Subcutaneous abdominal adipose tissue (tissue), 5 donors: ENCODE data around the gene MED13L.
A peak's percentile ranks its signal among the peaks of the same experiment; 100 is the strongest.

Experiments
- H3K27ac ChIP-seq: one replicate; pipeline ENCODE4 v1.7.0; 2013; ENCODE audit warnings: low read depth, mild to moderate bottlenecking, inconsistent platforms, low read length, moderate library complexity
- H3K27me3 ChIP-seq, 5 donors: one replicate each; pipeline ENCODE4 v1.7.0; 2013; ENCODE audit warnings: low read length in 5 of 5, inconsistent platforms in 1 of 5; ENCODE audit not compliant: control insufficient read depth in 5 of 5, insufficient read depth in 4 of 5
- H3K36me3 ChIP-seq, 5 donors: one replicate each; pipeline ENCODE4 v1.7.0; 2013; ENCODE audit warnings: low read length in 5 of 5; ENCODE audit not compliant: control insufficient read depth in 5 of 5, insufficient read depth in 5 of 5
- H3K4me1 ChIP-seq, 5 donors: one replicate each; pipeline ENCODE4 v1.7.0; 2013; ENCODE audit warnings: low read length in 5 of 5, mild to moderate bottlenecking in 3 of 5, moderate library complexity in 1 of 5; ENCODE audit not compliant: control insufficient read depth in 5 of 5, insufficient read depth in 5 of 5
- H3K4me3 ChIP-seq, 5 donors: one replicate each; pipeline ENCODE4 v1.7.0; 2013; ENCODE audit warnings: low read length in 5 of 5, low read depth in 1 of 5
- H3K9ac ChIP-seq, 5 donors: one replicate each; pipeline ENCODE4 v1.7.0; 2013; ENCODE audit warnings: low read length in 5 of 5, mild to moderate bottlenecking in 4 of 5, moderate library complexity in 3 of 5
- H3K9me3 ChIP-seq, 5 donors: one replicate each; pipeline ENCODE4 v1.7.0; 2013; ENCODE audit warnings: low read length in 5 of 5; ENCODE audit not compliant: control insufficient read depth in 5 of 5
- donor health status: healthy.
- donor health status: healthy.
- donor health status: healthy.
- donor health status: healthy.
- donor health status: healthy.

MED13L gene

GRCh38 chr12:116131176-116131575 is 146.3 kb downstream of the MED13L start:
- H3K4me3 ChIP-seq: no peak overlapping the region
- H3K27me3 ChIP-seq: no peaks in the 10 kb centered on the region
- H3K4me1 ChIP-seq: peaks cover 6 to 53% (median 43%) of the 10 kb centered on the region in 5 donors
- no peak overlapping the region for H3K9ac ChIP-seq
- H3K9me3 ChIP-seq: no peaks in the 10 kb centered on the region
- H3K36me3 ChIP-seq: no peaks in the 10 kb centered on the region
- no peak overlapping the region for H3K27ac ChIP-seq

GRCh38 chr12:116130431-116130830 is 147.1 kb downstream of the MED13L start:
- Histone ChIP-seq H3K27ac (no peak overlapping the region), H3K27me3 (no peaks in the 10 kb centered on the region), H3K4me1 (peaks cover 6 to 55% (median 47%) of the 10 kb centered on the region in 5 donors), H3K9ac (no peak overlapping the region), H3K4me3 (no peak overlapping the region), H3K9me3 (no peaks in the 10 kb centered on the region), H3K36me3 (no peaks in the 10 kb centered on the region)

- H3K27me3 ChIP-seq: no peaks in the 10 kb centered on the region
- no peak overlapping the region for H3K9ac ChIP-seq
- no peak overlapping the region for H3K4me3 ChIP-seq
- H3K36me3 ChIP-seq: no peaks in the 10 kb centered on the region
- H3K9me3 ChIP-seq: no peaks in the 10 kb centered on the region
- H3K4me1 ChIP-seq: peaks cover 9 to 55% (median 48%) of the 10 kb centered on the region in 5 donors
- H3K27ac ChIP-seq: no peak overlapping the region
Observed at GRCh38 chr12:116128779-116129178, 148.7 kb downstream of the MED13L start.

DNA sequence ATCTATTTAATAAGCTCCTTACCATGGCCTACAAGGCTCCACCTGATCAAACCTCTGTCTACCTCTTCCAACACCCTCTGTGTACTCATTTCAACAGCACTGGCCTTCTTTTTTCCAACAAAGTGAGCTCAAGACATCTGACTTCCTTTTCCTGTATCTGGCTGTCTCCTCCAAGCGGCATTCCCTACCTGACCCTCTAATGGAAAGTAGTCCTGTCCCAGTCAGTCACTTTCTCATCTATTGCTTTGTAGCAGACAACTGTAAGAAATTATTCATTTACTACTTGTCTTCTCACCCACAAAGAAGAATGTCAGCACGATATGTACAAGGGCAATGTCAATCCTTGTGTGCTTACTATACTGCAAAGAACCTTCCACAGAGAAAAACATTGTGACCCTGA is 149.6 kb downstream of the MED13L start:
- H3K4me1 ChIP-seq: peaks cover 9 to 54% (median 49%) of the 10 kb centered on the region in 5 donors
- no peak overlapping the region for H3K4me3 ChIP-seq
- H3K27me3 ChIP-seq: no peaks in the 10 kb centered on the region
- no peaks in the 10 kb centered on the region for H3K36me3 ChIP-seq
- no peak overlapping the region for H3K27ac ChIP-seq
- H3K9me3 ChIP-seq: no peaks in the 10 kb centered on the region
- H3K9ac ChIP-seq: no peak overlapping the region

- Histone ChIP-seq H3K4me1 (peaks cover 13 to 55% (median 53%) of the 10 kb centered on the region in 5 donors), H3K27me3 (no peaks in the 10 kb centered on the region), H3K36me3 (no peaks in the 10 kb centered on the region), H3K9ac (no peak overlapping the region), H3K9me3 (no peaks in the 10 kb centered on the region), H3K4me3 (no peak overlapping the region), H3K27ac (peak overlapping the region; percentile 55)
Observed at GRCh38 chr12:116126610-116127009, 150.9 kb downstream of the MED13L start.

DNA sequence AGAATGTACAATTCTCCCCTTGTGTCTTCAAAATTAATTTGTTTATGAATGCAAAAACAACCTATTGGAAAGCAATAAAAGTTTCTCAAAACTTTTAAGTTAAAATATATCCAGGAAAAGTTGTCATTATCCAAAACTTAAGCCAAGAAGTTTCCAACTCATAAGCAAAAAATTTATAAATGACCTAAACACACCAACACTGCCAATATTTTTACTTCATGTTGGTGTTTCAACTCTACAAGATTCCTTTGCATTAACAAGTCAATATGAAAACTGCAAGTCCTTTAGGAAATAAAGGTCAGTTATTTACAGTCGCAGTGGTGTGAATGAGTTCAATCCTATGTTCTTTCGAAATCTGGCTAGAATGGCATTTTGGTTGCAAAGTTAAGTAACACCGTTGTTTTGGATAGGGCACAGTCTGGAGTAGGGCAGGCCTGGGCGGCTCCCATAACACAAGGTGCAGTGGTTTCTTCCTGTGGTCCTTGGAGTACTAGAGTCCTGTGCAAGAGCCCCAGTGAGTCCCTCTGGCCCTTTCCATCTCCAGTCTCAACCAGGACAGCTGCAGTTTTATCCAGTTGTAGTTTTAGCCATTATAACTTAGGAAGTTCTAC is 151.4 kb downstream of the MED13L start:
- Histone ChIP-seq H3K27ac (peak overlapping the region; percentile 55), H3K4me1 (peaks cover 13 to 59% (median 55%) of the 10 kb centered on the region in 5 donors), H3K27me3 (no peaks in the 10 kb centered on the region), H3K9me3 (no peaks in the 10 kb centered on the region), H3K36me3 (no peaks in the 10 kb centered on the region), H3K9ac (no peak overlapping the region), H3K4me3 (no peak overlapping the region)

DNA sequence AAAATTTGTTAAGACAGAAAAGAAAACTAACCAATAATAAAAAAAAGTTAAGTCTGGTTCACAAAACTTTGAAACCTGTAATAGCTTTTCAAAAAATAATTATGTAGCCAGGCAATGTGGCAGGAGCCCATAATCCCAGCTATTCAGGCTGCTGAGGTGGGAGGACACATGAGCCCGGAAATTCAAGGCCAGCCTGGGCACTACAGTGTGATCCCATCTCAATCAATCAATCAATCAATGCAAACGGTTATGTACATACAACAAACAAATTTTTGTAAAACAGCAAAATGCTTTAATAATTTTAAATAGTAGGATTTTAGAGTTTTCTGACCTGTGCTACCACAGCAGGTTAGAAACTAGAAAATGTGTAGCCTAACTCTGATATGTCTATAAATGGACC is 152.4 kb downstream of the MED13L start:
- H3K36me3 ChIP-seq: no peaks in the 10 kb centered on the region
- H3K9ac ChIP-seq: no peak overlapping the region
- no peaks in the 10 kb centered on the region for H3K9me3 ChIP-seq
- peaks cover 10 to 59% (median 55%) of the 10 kb centered on the region in 5 donors for H3K4me1 ChIP-seq
- H3K27me3 ChIP-seq: no peaks in the 10 kb centered on the region
- H3K27ac ChIP-seq: peak overlapping the region; percentile 55
- H3K4me3 ChIP-seq: no peak overlapping the region

DNA sequence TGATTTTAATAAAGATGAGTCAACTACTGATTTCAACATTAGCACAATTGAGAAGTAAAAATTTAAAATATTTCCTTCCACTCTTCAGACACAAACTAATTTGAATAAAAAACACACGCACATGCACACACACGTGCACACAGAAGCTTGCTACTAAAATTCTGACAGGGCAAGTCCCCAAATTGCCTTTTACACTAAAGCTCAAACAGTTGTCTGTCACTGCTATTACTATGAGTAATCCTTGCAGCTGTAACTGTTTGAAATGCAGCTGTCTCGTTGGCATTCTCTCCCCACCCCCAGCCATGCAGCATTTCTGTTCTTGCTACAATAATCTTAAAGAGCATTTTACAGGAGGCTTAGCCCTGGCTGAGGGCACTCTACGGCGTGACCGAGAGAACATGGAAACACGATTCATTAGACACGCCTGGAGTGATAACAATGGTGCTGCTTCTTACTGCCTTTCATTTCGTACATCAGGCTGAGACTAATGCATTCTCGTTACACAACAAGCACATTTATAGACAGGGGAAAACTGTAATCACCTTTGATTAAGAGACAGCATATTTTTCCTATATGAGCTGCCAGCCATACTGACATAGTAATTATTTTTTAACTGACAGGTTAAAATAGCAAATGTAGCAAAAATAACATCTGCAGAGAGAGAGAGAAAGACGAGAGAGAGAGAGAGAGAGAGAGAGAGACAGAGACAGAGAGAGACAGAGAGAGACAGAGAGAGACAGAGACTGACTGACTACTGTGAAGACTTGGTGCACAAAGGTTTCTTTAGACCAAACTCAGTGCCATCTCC is 153.8 kb downstream of the MED13L start:
- no peaks in the 10 kb centered on the region for H3K27me3 ChIP-seq
- peaks cover 10 to 65% (median 60%) of the 10 kb centered on the region in 5 donors for H3K4me1 ChIP-seq
- no peaks in the 10 kb centered on the region for H3K36me3 ChIP-seq
- peak overlapping the region; percentile 6 to 64 (median 34) for H3K4me3 ChIP-seq
- H3K27ac ChIP-seq: no peak overlapping the region
- H3K9me3 ChIP-seq: no peaks in the 10 kb centered on the region
- H3K9ac ChIP-seq: peak overlapping the region in 1 of 5 donors; percentile 35

- no peaks in the 10 kb centered on the region for H3K36me3 ChIP-seq
- H3K27me3 ChIP-seq: no peaks in the 10 kb centered on the region
- peaks cover 10 to 65% (median 54%) of the 10 kb centered on the region in 5 donors for H3K4me1 ChIP-seq
- no peak overlapping the region for H3K9ac ChIP-seq
- H3K9me3 ChIP-seq: no peaks in the 10 kb centered on the region
- H3K4me3 ChIP-seq: no peak overlapping the region
- H3K27ac ChIP-seq: peak overlapping the region; percentile 15
Observed at GRCh38 chr12:116122628-116123027, 154.9 kb downstream of the MED13L start.

- Histone ChIP-seq H3K27ac (peak overlapping the region; percentile 15), H3K27me3 (no peaks in the 10 kb centered on the region), H3K36me3 (no peaks in the 10 kb centered on the region), H3K9me3 (no peaks in the 10 kb centered on the region), H3K9ac (no peak overlapping the region), H3K4me3 (peak overlapping the region in 1 of 5 donors; percentile 3), H3K4me1 (peaks cover 10 to 60% (median 50%) of the 10 kb centered on the region in 5 donors)
Observed at GRCh38 chr12:116121453-116121871, 156.0 kb downstream of the MED13L start.
